HG02884 (cell line): ENCODE data around the gene CYP39A1.
A peak's percentile ranks its signal among the peaks of the same experiment; 100 is the strongest.
"Not testable (repeated sequence)": the region's sequence is repeated elsewhere in the genome, so short reads cannot be mapped to it uniquely, and the experiment has no call there.

Experiments used
- ATAC-seq: cut with Tn5 transposase; IDR thresholded peaks from one replicate; pipeline ENCODE4 v1.9.1; 2021; ENCODE audit warnings: mild to moderate bottlenecking, moderate library complexity; ENCODE audit not compliant: unreplicated experiment

Gene CYP39A1

GRCh38 chr6:46651006-46651405, 1.6 kb downstream of the CYP39A1 start:
- ATAC-seq, result no peak

GRCh38 chr6:46648869-46649492, 3.6 kb downstream of the CYP39A1 start:
- ATAC-seq, result no peak

GRCh38 chr6:46648108-46648507, 4.5 kb downstream of the CYP39A1 start:
- not testable (repeated sequence) for ATAC-seq

GRCh38 chr6:46645265-46645664, 7.4 kb downstream of the CYP39A1 start:
- no peak for ATAC-seq

GRCh38 chr6:46642928-46643751, 9.5 kb downstream of the CYP39A1 start:
- ATAC-seq, result no peak

- ATAC-seq, result no peak
Measured at GRCh38 chr6:46638650-46639049, 14.0 kb downstream of the CYP39A1 start.

GRCh38 chr6:46637933-46638332, 14.7 kb downstream of the CYP39A1 start:
- ATAC-seq, result no peak

GRCh38 chr6:46637145-46637544, 15.5 kb downstream of the CYP39A1 start:
- ATAC-seq, result no peak

- ATAC-seq, result no peak
Measured at GRCh38 chr6:46635462-46635861, 17.2 kb downstream of the CYP39A1 start.

- no peak for ATAC-seq
Measured at GRCh38 chr6:46632053-46632452, 20.6 kb downstream of the CYP39A1 start.

GRCh38 chr6:46629691-46630090, 22.9 kb downstream of the CYP39A1 start:
- ATAC-seq, result no peak

GRCh38 chr6:46628976-46629375, 23.6 kb downstream of the CYP39A1 start:
- no peak for ATAC-seq

- ATAC-seq, result no peak
Measured at GRCh38 chr6:46628498-46628897, 24.1 kb downstream of the CYP39A1 start.

- ATAC-seq, result no peak
Measured at GRCh38 chr6:46626976-46627375, 25.6 kb downstream of the CYP39A1 start.

GRCh38 chr6:46626228-46626909, 26.2 kb downstream of the CYP39A1 start:
- peak; percentile 88 for ATAC-seq

- no peak for ATAC-seq
Measured at GRCh38 chr6:46618726-46619125, 33.9 kb downstream of the CYP39A1 start.

- no peak for ATAC-seq
Measured at GRCh38 chr6:46612645-46613044, 40.0 kb downstream of the CYP39A1 start.

- ATAC-seq, result no peak
Measured at GRCh38 chr6:46610862-46611553, 41.6 kb downstream of the CYP39A1 start.

- no peak for ATAC-seq
Measured at GRCh38 chr6:46606338-46606737, 46.3 kb downstream of the CYP39A1 start.

- ATAC-seq, result no peak
Measured at GRCh38 chr6:46605091-46605797, 47.4 kb downstream of the CYP39A1 start.

- ATAC-seq, result no peak
Measured at GRCh38 chr6:46598215-46598614, 54.4 kb downstream of the CYP39A1 start.
